ENCODE measurements around the gene TTC4.

TTC4 gene

GRCh38 chr1:54724771-54725170, 9.1 kb downstream of the TTC4 start:
- no peaks in the 10 kb centered on the region for H3K4me1 ChIP-seq (ENCODE audit: control insufficient read depth, insufficient read depth, low read length)
- H3K9me3 ChIP-seq (ENCODE audit: control insufficient read depth, insufficient read depth, low read length) = no peaks in the 10 kb centered on the region
- no peak overlapping the region for H3K9ac ChIP-seq (ENCODE audit: low read depth, low read length)
- no peak overlapping the region for H3K4me3 ChIP-seq (ENCODE audit: low read depth, low read length)
- H3K27me3 ChIP-seq (ENCODE audit: control insufficient read depth, insufficient read depth, low read length) = no peaks in the 10 kb centered on the region
- H3K27ac ChIP-seq (ENCODE audit: low read depth, low read length) = no peak overlapping the region
- H3K36me3 ChIP-seq (ENCODE audit: control insufficient read depth, insufficient read depth, low read length) = peaks cover 94% of the 10 kb centered on the region

GRCh38 chr1:54728027-54728426, 12.4 kb downstream of the TTC4 start:
- H3K27ac ChIP-seq (ENCODE audit: low read depth, low read length) = no peak overlapping the region
- no peaks in the 10 kb centered on the region for H3K9me3 ChIP-seq (ENCODE audit: control insufficient read depth, insufficient read depth, low read length)
- H3K27me3 ChIP-seq (ENCODE audit: control insufficient read depth, insufficient read depth, low read length) = no peaks in the 10 kb centered on the region
- H3K4me3 ChIP-seq (ENCODE audit: low read depth, low read length) = no peak overlapping the region
- no peaks in the 10 kb centered on the region for H3K4me1 ChIP-seq (ENCODE audit: control insufficient read depth, insufficient read depth, low read length)
- peaks cover 92% of the 10 kb centered on the region for H3K36me3 ChIP-seq (ENCODE audit: control insufficient read depth, insufficient read depth, low read length)
- no peak overlapping the region for H3K9ac ChIP-seq (ENCODE audit: low read depth, low read length)

DNA sequence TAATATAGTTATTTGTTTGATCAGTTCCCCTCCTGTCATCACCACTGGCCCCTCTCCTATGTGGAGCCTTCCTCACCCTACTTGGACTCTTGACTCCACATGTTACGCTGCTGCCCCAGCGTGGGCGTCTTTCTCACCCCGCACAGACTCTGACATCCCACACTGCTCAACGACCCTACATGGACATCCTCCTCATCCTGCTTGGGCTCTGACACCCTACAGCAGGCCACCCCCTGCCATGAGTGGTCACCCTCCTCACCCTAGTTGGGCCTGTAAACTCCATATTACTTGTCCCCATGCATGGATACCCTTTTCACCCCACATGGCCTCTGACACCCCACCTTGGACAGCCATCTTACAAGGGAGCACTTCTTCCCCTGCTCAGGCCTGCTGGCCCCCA, 21.0 kb downstream of the TTC4 start:
- Histone ChIP-seq H3K27ac (ENCODE audit: low read depth, low read length) (no peak overlapping the region), H3K4me3 (ENCODE audit: low read depth, low read length) (no peak overlapping the region), H3K27me3 (ENCODE audit: control insufficient read depth, insufficient read depth, low read length) (no peaks in the 10 kb centered on the region), H3K36me3 (ENCODE audit: control insufficient read depth, insufficient read depth, low read length) (peaks cover 83% of the 10 kb centered on the region), H3K9me3 (ENCODE audit: control insufficient read depth, insufficient read depth, low read length) (no peaks in the 10 kb centered on the region), H3K9ac (ENCODE audit: low read depth, low read length) (no peak overlapping the region), H3K4me1 (ENCODE audit: control insufficient read depth, insufficient read depth, low read length) (no peaks in the 10 kb centered on the region)

- Histone ChIP-seq H3K4me1 (ENCODE audit: control insufficient read depth, insufficient read depth, low read length) (no peaks in the 10 kb centered on the region), H3K36me3 (ENCODE audit: control insufficient read depth, insufficient read depth, low read length) (peaks cover 84% of the 10 kb centered on the region), H3K27ac (ENCODE audit: low read depth, low read length) (no peak overlapping the region), H3K9ac (ENCODE audit: low read depth, low read length) (no peak overlapping the region), H3K9me3 (ENCODE audit: control insufficient read depth, insufficient read depth, low read length) (no peaks in the 10 kb centered on the region), H3K4me3 (ENCODE audit: low read depth, low read length) (no peak overlapping the region), H3K27me3 (ENCODE audit: control insufficient read depth, insufficient read depth, low read length) (no peaks in the 10 kb centered on the region)
Observed at GRCh38 chr1:54738244-54738643, 22.6 kb downstream of the TTC4 start.

DNA sequence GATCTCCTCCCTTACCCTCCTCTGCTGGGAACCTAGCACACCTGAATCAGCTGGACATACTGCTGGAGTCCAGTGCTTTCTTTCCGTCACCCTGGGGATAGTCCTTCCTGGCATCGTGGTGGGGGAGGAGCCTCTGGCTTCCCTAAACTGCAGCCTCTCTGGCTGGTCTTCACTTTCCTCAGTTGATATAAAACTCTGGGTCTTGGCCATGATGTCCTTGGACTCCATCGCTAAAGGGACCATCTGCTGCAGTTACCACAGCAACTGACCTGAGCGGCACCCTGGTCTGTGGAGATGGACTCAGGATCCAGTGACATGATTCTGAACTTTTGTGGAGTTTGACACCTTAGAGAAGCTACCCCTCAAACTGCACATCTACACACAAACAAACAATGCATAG, 25.9 kb downstream of the TTC4 start:
- H3K4me1 ChIP-seq (ENCODE audit: control insufficient read depth, insufficient read depth, low read length) = no peaks in the 10 kb centered on the region
- H3K9ac ChIP-seq (ENCODE audit: low read depth, low read length) = no peak overlapping the region
- no peak overlapping the region for H3K4me3 ChIP-seq (ENCODE audit: low read depth, low read length)
- no peaks in the 10 kb centered on the region for H3K27me3 ChIP-seq (ENCODE audit: control insufficient read depth, insufficient read depth, low read length)
- no peak overlapping the region for H3K27ac ChIP-seq (ENCODE audit: low read depth, low read length)
- H3K36me3 ChIP-seq (ENCODE audit: control insufficient read depth, insufficient read depth, low read length) = peaks cover 62% of the 10 kb centered on the region
- no peaks in the 10 kb centered on the region for H3K9me3 ChIP-seq (ENCODE audit: control insufficient read depth, insufficient read depth, low read length)

DNA sequence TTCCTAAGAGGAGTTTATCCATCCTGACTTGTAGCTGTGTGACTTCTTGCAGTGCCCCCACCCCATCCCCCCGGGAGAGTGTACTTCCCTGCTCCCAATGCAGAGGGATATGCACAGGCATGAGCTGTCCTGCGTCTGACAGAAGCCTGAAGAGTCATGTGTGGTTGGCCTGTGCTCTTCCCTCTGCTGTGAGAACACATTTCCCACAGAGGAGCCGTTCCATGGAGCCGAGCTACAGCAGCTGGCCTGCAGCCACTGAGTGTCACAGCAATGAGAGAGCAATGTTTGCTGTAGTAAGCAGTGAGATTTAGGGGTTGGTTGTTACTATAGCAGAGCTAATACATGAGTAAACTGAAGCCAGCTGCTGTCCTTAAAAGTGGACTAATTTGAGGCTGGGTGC, 26.6 kb downstream of the TTC4 start:
- Histone ChIP-seq H3K36me3 (ENCODE audit: control insufficient read depth, insufficient read depth, low read length) (peaks cover 54% of the 10 kb centered on the region), H3K27me3 (ENCODE audit: control insufficient read depth, insufficient read depth, low read length) (no peaks in the 10 kb centered on the region), H3K4me3 (ENCODE audit: low read depth, low read length) (no peak overlapping the region), H3K27ac (ENCODE audit: low read depth, low read length) (no peak overlapping the region), H3K4me1 (ENCODE audit: control insufficient read depth, insufficient read depth, low read length) (no peaks in the 10 kb centered on the region), H3K9me3 (ENCODE audit: control insufficient read depth, insufficient read depth, low read length) (no peaks in the 10 kb centered on the region), H3K9ac (ENCODE audit: low read depth, low read length) (no peak overlapping the region)

DNA sequence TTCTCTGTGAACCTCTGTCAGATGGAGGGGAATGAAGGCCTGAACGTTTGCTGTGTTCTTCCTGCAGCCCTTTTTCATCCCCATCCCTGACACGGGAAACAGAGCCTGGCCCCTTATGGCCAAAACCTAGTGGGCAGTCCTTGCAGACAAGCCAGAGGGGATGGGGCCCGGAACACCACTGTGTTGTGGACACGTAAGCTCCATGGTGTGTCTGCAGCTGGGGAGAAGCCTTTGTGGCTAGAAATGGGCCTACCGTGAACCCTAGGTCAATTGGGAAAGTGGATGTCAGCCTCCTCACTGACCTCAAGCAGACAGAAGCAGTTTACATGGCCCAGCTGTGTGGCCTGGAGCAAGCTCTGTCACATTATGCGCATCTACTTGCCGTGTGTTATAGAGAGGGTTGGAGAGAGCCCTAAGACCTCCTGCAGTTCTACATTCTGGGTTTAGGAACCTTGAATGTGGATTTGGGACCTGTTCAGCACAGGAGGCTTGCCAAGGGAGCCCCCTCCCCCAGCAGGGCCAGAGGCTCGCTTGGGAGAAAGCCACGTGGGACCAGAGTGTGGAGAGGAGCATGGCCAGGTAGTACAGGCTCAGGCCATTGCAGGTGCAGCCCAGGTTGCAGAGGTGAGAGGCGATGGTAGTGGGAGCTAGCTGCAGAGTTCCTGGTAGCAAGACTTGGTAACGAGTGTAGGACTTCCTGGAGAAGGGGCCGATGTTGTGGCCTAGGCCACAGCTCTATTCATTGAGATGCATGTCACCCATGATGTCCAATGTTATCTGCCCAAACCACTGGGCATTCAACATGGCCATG, 28.0 kb downstream of the TTC4 start:
- no peaks in the 10 kb centered on the region for H3K27me3 ChIP-seq (ENCODE audit: control insufficient read depth, insufficient read depth, low read length)
- peaks cover 44% of the 10 kb centered on the region for H3K36me3 ChIP-seq (ENCODE audit: control insufficient read depth, insufficient read depth, low read length)
- H3K27ac ChIP-seq (ENCODE audit: low read depth, low read length) = no peak overlapping the region
- H3K9me3 ChIP-seq (ENCODE audit: control insufficient read depth, insufficient read depth, low read length) = no peaks in the 10 kb centered on the region
- H3K9ac ChIP-seq (ENCODE audit: low read depth, low read length) = no peak overlapping the region
- H3K4me1 ChIP-seq (ENCODE audit: control insufficient read depth, insufficient read depth, low read length) = no peaks in the 10 kb centered on the region
- no peak overlapping the region for H3K4me3 ChIP-seq (ENCODE audit: low read depth, low read length)

GRCh38 chr1:54744696-54745095, 29.0 kb downstream of the TTC4 start:
- no peaks in the 10 kb centered on the region for H3K4me1 ChIP-seq (ENCODE audit: control insufficient read depth, insufficient read depth, low read length)
- no peaks in the 10 kb centered on the region for H3K9me3 ChIP-seq (ENCODE audit: control insufficient read depth, insufficient read depth, low read length)
- H3K36me3 ChIP-seq (ENCODE audit: control insufficient read depth, insufficient read depth, low read length) = peaks cover 35% of the 10 kb centered on the region
- no peak overlapping the region for H3K9ac ChIP-seq (ENCODE audit: low read depth, low read length)
- H3K27ac ChIP-seq (ENCODE audit: low read depth, low read length) = no peak overlapping the region
- no peaks in the 10 kb centered on the region for H3K27me3 ChIP-seq (ENCODE audit: control insufficient read depth, insufficient read depth, low read length)
- no peak overlapping the region for H3K4me3 ChIP-seq (ENCODE audit: low read depth, low read length)

- Histone ChIP-seq H3K27me3 (ENCODE audit: control insufficient read depth, insufficient read depth, low read length) (no peaks in the 10 kb centered on the region), H3K9ac (ENCODE audit: low read depth, low read length) (no peak overlapping the region)
Observed at GRCh38 chr1:54745274-54745673, 29.6 kb downstream of the TTC4 start.

DNA sequence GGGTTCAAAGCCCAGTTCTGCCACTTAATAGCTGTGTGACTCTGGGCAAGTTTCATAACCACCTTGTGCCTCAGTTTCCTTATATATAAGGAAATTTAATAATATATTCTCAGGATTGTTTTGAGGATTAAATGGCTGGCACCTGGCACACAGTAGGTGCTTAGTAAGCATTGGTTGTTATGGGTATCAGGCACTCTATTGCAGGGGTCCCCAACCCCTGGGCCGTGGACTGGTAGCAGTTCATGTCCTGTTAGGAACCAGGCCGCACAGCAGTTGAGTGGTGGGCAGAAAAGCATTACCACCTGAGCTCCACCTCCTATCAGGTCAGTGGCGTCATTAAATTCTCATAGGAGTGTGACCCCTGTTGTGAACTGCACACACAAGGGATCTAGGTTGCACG, 30.2 kb downstream of the TTC4 start:
- H3K9ac ChIP-seq (ENCODE audit: low read depth, low read length) = no peak overlapping the region
- no peaks in the 10 kb centered on the region for H3K4me1 ChIP-seq (ENCODE audit: control insufficient read depth, insufficient read depth, low read length)
- no peaks in the 10 kb centered on the region for H3K27me3 ChIP-seq (ENCODE audit: control insufficient read depth, insufficient read depth, low read length)
- no peaks in the 10 kb centered on the region for H3K9me3 ChIP-seq (ENCODE audit: control insufficient read depth, insufficient read depth, low read length)
- H3K4me3 ChIP-seq (ENCODE audit: low read depth, low read length) = no peak overlapping the region
- peaks cover 23% of the 10 kb centered on the region for H3K36me3 ChIP-seq (ENCODE audit: control insufficient read depth, insufficient read depth, low read length)
- H3K27ac ChIP-seq (ENCODE audit: low read depth, low read length) = no peak overlapping the region

More at GRCh38 chr1:54745274-54745673, 29.6 kb downstream of the TTC4 start:
- Histone ChIP-seq H3K4me1 (ENCODE audit: control insufficient read depth, insufficient read depth, low read length) (no peaks in the 10 kb centered on the region), H3K36me3 (ENCODE audit: control insufficient read depth, insufficient read depth, low read length) (peaks cover 29% of the 10 kb centered on the region), H3K4me3 (ENCODE audit: low read depth, low read length) (no peak overlapping the region), H3K27ac (ENCODE audit: low read depth, low read length) (no peak overlapping the region), H3K9me3 (ENCODE audit: control insufficient read depth, insufficient read depth, low read length) (no peaks in the 10 kb centered on the region)

GRCh38 chr1:54748094-54748835, 32.6 kb downstream of the TTC4 start:
- Histone ChIP-seq H3K36me3 (ENCODE audit: control insufficient read depth, insufficient read depth, low read length) (peaks cover 2% of the 10 kb centered on the region; the same call in 1 of the 2 replicates), H3K9ac (ENCODE audit: low read depth, low read length) (no peak overlapping the region), H3K27me3 (ENCODE audit: control insufficient read depth, insufficient read depth, low read length) (no peaks in the 10 kb centered on the region), H3K4me3 (ENCODE audit: low read depth, low read length) (no peak overlapping the region), H3K27ac (ENCODE audit: low read depth, low read length) (no peak overlapping the region), H3K4me1 (ENCODE audit: control insufficient read depth, insufficient read depth, low read length) (peaks cover 14% of the 10 kb centered on the region), H3K9me3 (ENCODE audit: control insufficient read depth, insufficient read depth, low read length) (no peaks in the 10 kb centered on the region)

Measured in HUES48 (cell line).